ENCODE measurements around the gene LHFPL6. TPM values are rescaled to one million over a fixed set of nuclear protein-coding genes. Genes with fewer than 3 reads are reported as not detected.

Gene LHFPL6
- 6.7 to 8.9 TPM (median 7.4 TPM) in 5 replicates for total RNA-seq (2022; extraction: Qiagen RNA extraction)

GRCh38 chr13:39602614-39603366, at the start of gene LHFPL6:
TSS of gene LHFPL6 (minus strand) at chr13:39603193.

Other genes starting within 250 kb of the LHFPL6 start
- 3.5 to 8.5 TPM (median 5.4 TPM) in 5 replicates for gene COG6, start 52.5 kb upstream of the LHFPL6 start, total RNA-seq (2022; extraction: Qiagen RNA extraction)

All from A549 treated with CORT108297 at 1 μM for 4 hours (cell line).